ENCODE measurements around the gene FMNL3.

DNA sequence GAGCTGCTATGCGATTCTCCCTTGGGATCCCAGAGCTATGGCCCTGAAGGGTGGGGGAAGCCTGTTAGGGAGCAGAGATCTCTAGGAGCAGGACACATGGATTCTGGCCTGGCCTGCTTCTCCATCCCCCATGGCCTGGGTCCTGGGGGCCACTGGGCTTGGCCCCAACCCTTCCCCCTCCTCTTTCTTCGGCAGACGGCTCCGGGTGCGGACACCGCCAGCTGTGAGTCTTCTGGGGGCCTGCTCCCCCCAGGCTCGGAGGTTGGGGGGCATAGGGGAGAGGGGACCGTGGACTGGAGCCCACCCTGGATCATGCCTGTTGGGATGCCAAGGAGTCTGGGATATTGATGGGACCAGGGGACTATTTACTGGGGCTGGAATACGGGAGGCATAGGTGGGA is 74.8 kb downstream of the FMNL3 start:
- TF ChIP-seq CTCF (IDR thresholded peaks at IDR 0.05) = no peak
- no peak for TF ChIP-seq POLR2A (IDR thresholded peaks at IDR 0.05)
- no peak for TF ChIP-seq EP300 (IDR thresholded peaks at IDR 0.05)
